ENCODE measurements around the gene SMIM13.

GRCh38 chr6:11055127-11055627 is 38.5 kb upstream of the SMIM13 start:
- no peak for TF ChIP-seq CTCF (IDR thresholded peaks at IDR 0.05)
- no peak for TF ChIP-seq POLR2A (IDR thresholded peaks at IDR 0.05)

Measured in heart left ventricle (tissue), 13 donors.